Bronchial epithelial cell (primary cell): Measurements from ENCODE around the gene STEAP1B. TPM values are rescaled to one million over a fixed set of nuclear protein-coding genes. Genes with fewer than 3 reads are reported as not detected.
A peak's percentile ranks its signal among the peaks of the same experiment; 100 is the strongest.
"Not testable (repeated sequence)": the region's sequence is repeated elsewhere in the genome, so short reads cannot be mapped to it uniquely, and the experiment has no call there.

Experiments
- DNase-seq: peaks from one replicate; pipeline ENCODE4 v3.0.0-alpha.2; 2010; ENCODE audit warnings: low read depth
- FAIRE-seq: peaks from 2 replicates; lab custom pipeline; 2011; peaks lifted over from hg19 to GRCh38; lab: Jason Lieb, UNC
- H3K27me3 ChIP-seq: 2 replicates; pipeline ENCODE4 v1.5.1; 2011; ENCODE audit warnings: low read length; ENCODE audit not compliant: control insufficient read depth, insufficient read depth
- H3K36me3 ChIP-seq: 2 replicates; pipeline ENCODE4 v1.5.1; 2011; ENCODE audit warnings: low read length; ENCODE audit not compliant: control insufficient read depth, insufficient read depth
- H3K4me3 ChIP-seq: 2 replicates; pipeline ENCODE4 v1.5.1; 2011; ENCODE audit warnings: mild to moderate bottlenecking, low read depth, low read length, control low read depth
- total RNA-seq: library from RNA; depleted of rRNA; stranded (reverse); fragments of >200 nt; gene quantifications from 2 replicates; pipeline ENCODE4 v1.2.1, GENCODE V29; 2014
- TF ChIP-seq, protein P1 (sequence below): IDR thresholded peaks from 2 replicates; pipeline ENCODE4 v1.5.1; 2011; ENCODE audit warnings: mild to moderate bottlenecking, moderate library complexity, low read length, control low read depth, inconsistent platforms; ENCODE audit not compliant: insufficient read depth, severe bottlenecking

Gene STEAP1B
- total RNA-seq, 1 donor from 2014 or later = 3.7 TPM

DNA sequence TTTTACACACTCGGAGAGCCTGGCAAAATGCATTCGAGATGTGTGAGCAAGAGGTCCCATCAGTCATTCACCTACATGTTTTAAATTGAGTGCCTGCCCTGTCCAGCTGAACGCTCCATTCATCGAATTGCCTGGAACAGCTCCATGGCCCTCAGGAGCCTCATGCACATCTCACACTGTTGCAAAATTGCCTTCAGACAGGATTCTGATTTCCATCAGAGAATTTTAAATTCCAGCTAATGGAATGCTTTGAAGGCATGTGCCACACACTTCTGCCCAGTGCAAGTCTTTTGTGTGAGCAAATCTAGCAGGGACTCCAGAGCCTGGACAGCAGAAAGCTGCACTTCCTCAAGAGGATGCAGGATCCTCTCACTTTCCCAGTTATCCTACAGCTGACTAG lies 17.0 kb upstream of the STEAP1B start:
- FAIRE-seq, DNase-seq, H3K4me3 ChIP-seq, H3K36me3 ChIP-seq, H3K27me3 ChIP-seq: not testable (repeated sequence)

DNA sequence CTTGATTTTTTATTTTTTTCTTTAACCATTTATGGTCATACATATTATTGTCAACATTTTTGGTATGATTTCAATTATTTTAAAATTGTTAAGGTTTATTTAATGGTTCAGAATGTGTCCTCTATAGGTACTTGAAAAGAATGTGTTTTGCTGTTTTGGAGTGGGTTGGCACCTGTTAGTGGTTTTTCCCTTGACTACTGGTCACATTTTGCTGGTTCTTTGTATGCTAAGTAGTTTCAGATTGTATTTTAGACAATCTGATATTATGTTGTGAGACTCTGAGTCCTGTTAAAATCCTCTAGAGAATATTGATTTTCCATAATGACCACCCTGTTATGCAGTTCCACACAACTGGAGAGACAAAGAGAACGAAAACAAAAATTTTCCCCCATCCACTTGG lies 15.0 kb upstream of the STEAP1B start:
- H3K27me3 ChIP-seq, DNase-seq, H3K36me3 ChIP-seq, H3K4me3 ChIP-seq, FAIRE-seq: not testable (repeated sequence)

DNA sequence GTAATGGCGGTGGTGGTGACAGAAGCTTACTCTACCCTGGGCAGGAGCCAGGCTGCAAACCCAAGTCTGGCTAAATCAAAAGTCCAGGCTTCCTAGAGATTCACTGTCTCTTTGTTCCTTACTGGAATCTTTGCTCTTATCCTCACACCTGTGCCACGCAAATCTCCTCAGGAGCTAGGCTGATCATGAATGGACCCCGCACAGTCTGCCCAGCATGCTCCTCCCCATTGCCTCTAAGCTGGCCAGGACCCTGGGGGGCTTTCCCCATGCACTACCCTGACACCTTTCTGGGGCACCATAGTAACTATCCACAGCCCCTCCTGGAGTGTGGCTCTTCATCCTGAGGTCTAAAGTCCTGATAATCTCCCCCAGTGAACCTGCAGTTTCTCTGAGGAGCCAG lies 7.3 kb upstream of the STEAP1B start:
- FAIRE-seq, H3K4me3 ChIP-seq, H3K27me3 ChIP-seq, DNase-seq, H3K36me3 ChIP-seq: not testable (repeated sequence)

DNA sequence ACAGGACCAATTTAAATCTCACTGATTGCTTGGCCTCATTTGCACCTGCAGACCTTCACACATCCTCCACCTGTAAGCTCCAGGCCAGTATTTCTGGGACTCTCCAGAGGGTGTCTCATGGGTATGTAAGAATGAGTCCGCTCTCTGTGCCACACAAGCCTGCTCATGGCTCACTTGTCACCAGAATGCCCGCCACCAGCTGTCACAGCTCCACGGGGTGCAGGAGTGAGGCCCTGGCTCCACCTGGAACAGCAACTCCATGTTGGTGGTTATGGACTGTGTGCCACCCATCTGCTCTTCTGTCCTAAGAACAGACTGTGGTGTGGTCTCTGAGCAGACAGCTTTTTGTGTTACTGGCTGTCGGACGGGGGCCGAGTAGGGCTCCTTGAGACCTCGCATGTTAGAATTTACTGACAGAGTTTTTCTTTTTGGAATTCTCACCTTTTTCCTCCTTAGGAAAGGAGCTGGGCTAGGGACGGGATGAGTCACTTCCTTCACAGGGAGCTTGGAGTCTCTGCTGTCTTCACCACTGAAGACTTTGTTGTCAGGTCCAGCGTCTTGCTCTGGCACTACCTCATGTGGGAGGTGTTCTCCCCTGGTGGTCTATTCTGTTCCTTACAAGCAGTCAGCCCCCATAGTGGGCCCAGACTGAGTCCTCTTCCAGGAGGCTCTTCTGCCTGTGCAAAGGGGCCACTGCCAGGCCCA lies 6.5 kb upstream of the STEAP1B start:
- DNase-seq, H3K4me3 ChIP-seq, H3K36me3 ChIP-seq, H3K27me3 ChIP-seq, FAIRE-seq: not testable (repeated sequence)

DNA sequence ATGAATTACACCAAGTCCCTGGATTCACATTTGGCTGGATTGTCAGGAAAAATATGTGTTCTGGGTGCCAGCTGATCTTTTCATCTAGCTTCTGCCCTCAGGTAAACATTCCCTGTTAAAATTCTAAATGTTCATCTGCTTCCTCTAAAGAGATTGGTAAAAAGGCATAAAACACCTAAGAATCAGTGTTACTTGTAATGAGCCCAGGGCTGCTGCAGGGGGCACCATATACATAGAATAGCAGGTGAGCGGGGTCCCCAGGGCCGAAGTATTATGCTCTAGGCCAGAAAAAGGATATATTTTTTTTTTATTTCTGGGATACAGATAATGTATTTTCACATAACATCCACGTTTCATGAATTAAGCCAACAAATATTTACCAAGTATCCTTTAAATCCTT lies 4.5 kb upstream of the STEAP1B start:
- FAIRE-seq, H3K4me3 ChIP-seq: not testable (repeated sequence)
- TF ChIP-seq, protein P1, sequence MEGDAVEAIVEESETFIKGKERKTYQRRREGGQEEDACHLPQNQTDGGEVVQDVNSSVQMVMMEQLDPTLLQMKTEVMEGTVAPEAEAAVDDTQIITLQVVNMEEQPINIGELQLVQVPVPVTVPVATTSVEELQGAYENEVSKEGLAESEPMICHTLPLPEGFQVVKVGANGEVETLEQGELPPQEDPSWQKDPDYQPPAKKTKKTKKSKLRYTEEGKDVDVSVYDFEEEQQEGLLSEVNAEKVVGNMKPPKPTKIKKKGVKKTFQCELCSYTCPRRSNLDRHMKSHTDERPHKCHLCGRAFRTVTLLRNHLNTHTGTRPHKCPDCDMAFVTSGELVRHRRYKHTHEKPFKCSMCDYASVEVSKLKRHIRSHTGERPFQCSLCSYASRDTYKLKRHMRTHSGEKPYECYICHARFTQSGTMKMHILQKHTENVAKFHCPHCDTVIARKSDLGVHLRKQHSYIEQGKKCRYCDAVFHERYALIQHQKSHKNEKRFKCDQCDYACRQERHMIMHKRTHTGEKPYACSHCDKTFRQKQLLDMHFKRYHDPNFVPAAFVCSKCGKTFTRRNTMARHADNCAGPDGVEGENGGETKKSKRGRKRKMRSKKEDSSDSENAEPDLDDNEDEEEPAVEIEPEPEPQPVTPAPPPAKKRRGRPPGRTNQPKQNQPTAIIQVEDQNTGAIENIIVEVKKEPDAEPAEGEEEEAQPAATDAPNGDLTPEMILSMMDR = peak; percentile 0

DNA sequence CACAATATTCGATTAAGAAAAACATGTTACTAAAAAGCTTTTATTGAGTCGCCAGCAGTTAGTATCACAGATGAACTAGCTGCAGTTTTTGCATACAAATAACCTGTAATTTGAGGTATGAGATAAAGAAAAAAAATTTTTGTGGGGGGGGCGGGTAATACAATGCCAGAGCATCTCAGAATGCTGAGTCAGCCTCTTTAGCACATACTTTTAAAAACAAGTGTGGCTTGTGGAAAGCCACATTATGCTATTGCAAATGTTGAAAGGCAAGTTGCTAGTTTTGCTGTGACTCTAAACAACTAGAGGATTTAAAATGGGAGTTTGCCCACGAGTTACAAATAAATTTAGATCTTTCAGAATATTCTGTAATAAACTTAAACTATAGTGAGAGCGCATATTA lies 2.1 kb upstream of the STEAP1B start:
- not testable (repeated sequence) for FAIRE-seq, H3K36me3 ChIP-seq, DNase-seq, H3K27me3 ChIP-seq, H3K4me3 ChIP-seq

More for the DNA sequence above, 4.5 kb upstream of the STEAP1B start:
- not testable (repeated sequence) for H3K36me3 ChIP-seq, DNase-seq, H3K27me3 ChIP-seq

DNA sequence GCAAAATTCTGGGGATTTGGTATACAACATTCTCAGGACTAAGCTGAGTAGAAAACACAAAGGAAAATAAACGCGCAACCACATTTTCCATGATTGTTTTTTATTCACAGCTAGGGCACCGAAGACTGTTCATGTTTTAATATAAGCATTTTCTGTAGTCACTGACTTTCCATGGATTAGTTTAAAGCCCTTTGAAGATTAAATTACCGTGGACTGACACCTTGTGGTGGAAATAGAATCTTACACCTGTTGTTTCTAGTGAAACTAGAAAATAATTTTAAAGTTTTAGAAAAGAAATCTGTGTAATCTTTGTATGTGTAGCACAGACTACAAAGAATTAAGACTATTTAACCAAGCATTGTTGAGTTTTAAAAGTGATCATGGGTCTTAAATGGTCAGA lies 1.3 kb upstream of the STEAP1B start:
- FAIRE-seq, H3K36me3 ChIP-seq, H3K4me3 ChIP-seq, H3K27me3 ChIP-seq: not testable (repeated sequence)
- peak; percentile 40 for DNase-seq

DNA sequence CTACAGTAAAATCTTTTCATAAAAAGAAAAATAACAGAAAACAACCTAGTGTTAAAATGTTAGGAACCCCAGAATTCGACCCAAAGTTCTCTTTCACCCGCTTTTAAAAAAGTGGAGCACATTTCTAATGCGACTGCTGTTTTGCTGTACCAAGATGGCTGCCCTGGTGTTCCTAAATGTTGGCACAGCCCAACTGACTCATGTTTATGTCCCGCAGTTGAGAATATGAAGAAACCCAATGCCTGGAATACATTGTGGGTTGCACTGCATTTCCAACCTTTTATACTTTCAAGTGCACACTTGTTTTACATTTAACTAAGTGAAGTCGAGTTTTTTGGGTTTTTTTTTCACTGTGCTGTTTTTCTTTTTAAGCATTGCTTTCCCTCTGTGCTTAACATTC lies 944 bp downstream of the STEAP1B start:
- no peaks in the 10 kb centered on the region for H3K36me3 ChIP-seq
- no peak for FAIRE-seq
- peak; percentile 62 for DNase-seq
- H3K27me3 ChIP-seq = no peaks in the 10 kb centered on the region
- TF ChIP-seq, protein P1 = no peak
- H3K4me3 ChIP-seq = no peak overlapping the region

DNA sequence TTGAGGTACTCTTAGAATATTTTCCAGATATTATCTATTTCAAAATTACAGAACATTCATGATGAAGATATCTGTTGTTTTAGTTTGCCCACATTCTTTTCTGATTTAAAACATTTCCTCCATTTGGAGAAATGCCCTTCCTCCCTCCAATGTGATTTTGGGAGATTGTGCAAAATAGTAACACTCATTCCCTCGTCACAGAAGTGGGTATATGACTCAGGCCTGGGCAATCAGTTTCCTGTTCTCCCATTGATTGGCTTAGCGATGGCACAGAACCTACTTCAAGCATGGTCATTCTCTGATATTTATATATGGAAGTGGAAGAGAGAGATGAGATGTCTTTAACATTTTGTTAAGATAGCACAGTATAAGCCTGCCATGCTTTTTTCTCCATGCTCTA lies 3.1 kb downstream of the STEAP1B start:
- not testable (repeated sequence) for H3K4me3 ChIP-seq, FAIRE-seq, H3K36me3 ChIP-seq, H3K27me3 ChIP-seq
- peak; percentile 93 for DNase-seq

DNA sequence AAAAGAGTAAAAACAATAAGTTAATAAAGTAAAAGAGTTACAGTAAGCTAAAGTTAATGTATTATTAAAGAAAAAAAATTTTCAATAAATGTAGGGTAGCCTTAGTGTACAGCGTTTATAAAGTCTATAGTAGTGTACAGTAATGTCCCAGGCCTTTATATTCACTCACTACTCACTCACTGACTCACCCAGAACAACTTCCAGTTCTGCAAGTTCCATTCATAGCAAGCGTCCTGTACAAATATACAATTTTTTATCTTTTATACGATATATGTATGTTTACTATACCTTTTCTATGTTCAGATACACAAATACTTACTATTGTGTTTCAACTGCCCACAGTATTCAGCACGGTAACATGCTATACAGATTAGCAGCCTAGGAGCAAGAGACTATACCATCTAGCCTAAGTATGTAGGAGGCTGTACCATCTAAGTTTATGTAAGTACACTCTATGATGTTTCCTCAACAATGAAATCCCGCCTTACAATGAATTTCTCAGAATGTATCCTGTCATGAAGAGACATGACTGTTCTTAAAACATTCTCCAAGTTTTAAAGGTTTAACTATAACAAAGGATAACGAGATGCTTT lies 3.6 kb downstream of the STEAP1B start:
- peak; percentile 85 for DNase-seq
- FAIRE-seq, H3K36me3 ChIP-seq, H3K27me3 ChIP-seq, H3K4me3 ChIP-seq: not testable (repeated sequence)

DNA sequence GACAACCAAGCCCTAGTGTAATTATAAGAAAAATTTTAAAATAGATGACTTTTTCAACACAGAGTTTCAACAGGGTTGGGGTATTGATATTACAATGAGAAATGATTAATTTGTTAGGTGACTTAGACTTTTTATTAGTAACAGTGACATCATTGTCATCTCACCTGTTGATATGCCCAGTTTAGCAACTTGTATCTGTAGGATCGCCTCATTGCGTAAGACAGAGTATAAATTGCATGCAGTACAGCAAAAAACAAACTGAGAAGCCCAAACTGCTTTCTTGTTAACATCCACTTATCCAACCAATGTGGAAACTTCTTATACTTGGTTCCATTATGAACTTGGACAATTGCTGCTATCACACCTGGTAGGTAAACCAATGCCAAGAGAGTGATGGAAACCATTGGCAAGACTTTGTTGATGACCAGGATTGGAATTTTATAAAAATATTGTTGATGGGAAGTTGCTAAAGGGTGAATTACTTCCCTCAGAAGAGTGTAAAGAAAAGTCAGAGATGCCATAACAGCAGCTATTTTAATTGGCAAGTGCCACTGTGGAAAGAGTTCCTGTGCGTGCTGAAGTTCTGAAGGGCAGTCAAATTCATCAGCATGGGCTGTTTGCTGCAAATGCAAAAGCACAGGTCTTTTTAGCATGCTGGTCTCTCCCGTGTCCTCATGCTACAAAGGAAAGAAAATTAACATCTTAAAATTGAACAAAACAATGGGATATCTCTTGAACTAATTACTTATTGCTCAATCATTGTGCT lies 6.6 kb downstream of the STEAP1B start:
- FAIRE-seq, H3K36me3 ChIP-seq, H3K4me3 ChIP-seq, H3K27me3 ChIP-seq: not testable (repeated sequence)
- peak; percentile 35 for DNase-seq
